Measurements from ENCODE around the gene MRC1. TPM values are rescaled to one million over a fixed set of nuclear protein-coding genes. Genes with fewer than 3 reads are reported as not detected.
"Not testable (repeated sequence)": the region's sequence is repeated elsewhere in the genome, so short reads cannot be mapped to it uniquely, and the experiment has no call there.

Gene MRC1
- total RNA-seq, 2 experiments from 2014 or later = 0.08 TPM

GRCh38 chr10:17951868-17952371 lies 142.8 kb downstream of the MRC1 start, which contains the start of gene SLC39A12:
SLC39A12 (plus strand) TSS chr10:17951918; CDS start chr10:17953277, 1,359 bp downstream.
- POLR2A ChIA-PET = no interaction called here
- CTCF ChIA-PET = no interaction called here
- Histone ChIP-seq H3K4me1 (ENCODE audit: insufficient read depth, low read length) (no peaks in the 10 kb centered on the region), H3K9me3 (ENCODE audit: control insufficient read depth in 1 of 2, insufficient read depth in 1 of 2, low read length in 2 of 2) (peaks cover 0 to 12% of the 10 kb centered on the region in 2 experiments), H3K27ac (ENCODE audit: low read depth in 1 of 2, low read length in 2 of 2) (no peak within 1 kb of the TSS), H3K4me3 (ENCODE audit: low read length) (no peak within 1 kb of the TSS), H3K27me3 (ENCODE audit: control insufficient read depth in 1 of 2, insufficient read depth in 2 of 2, low read length in 2 of 2) (no peaks in the 10 kb centered on the region), H3K36me3 (ENCODE audit: insufficient read depth, low read length) (no peaks in the 10 kb centered on the region)
- no peak within 1 kb of the TSS for H3K27ac Mint-ChIP-seq
- no peak within 1 kb of the TSS for H3K4me3 Mint-ChIP-seq
- peaks cover 3% of the 10 kb centered on the region for H3K9me3 Mint-ChIP-seq
- no peak for ATAC-seq (ENCODE audit: poor library complexity)
- H3K36me3 Mint-ChIP-seq (ENCODE audit: low read depth) = no peaks in the 10 kb centered on the region
- DNase-seq = no peak
- intact Hi-C loops (cut with DNase I, micrococcal nuclease) = no loop called here
- peaks cover 6% of the 10 kb centered on the region for H3K27me3 Mint-ChIP-seq
- TF ChIP-seq, protein P1, sequence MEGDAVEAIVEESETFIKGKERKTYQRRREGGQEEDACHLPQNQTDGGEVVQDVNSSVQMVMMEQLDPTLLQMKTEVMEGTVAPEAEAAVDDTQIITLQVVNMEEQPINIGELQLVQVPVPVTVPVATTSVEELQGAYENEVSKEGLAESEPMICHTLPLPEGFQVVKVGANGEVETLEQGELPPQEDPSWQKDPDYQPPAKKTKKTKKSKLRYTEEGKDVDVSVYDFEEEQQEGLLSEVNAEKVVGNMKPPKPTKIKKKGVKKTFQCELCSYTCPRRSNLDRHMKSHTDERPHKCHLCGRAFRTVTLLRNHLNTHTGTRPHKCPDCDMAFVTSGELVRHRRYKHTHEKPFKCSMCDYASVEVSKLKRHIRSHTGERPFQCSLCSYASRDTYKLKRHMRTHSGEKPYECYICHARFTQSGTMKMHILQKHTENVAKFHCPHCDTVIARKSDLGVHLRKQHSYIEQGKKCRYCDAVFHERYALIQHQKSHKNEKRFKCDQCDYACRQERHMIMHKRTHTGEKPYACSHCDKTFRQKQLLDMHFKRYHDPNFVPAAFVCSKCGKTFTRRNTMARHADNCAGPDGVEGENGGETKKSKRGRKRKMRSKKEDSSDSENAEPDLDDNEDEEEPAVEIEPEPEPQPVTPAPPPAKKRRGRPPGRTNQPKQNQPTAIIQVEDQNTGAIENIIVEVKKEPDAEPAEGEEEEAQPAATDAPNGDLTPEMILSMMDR (IDR thresholded peaks at IDR 0.05) = no peak
- no peaks in the 10 kb centered on the region for H3K4me1 Mint-ChIP-seq (ENCODE audit: low read depth)

DNA sequence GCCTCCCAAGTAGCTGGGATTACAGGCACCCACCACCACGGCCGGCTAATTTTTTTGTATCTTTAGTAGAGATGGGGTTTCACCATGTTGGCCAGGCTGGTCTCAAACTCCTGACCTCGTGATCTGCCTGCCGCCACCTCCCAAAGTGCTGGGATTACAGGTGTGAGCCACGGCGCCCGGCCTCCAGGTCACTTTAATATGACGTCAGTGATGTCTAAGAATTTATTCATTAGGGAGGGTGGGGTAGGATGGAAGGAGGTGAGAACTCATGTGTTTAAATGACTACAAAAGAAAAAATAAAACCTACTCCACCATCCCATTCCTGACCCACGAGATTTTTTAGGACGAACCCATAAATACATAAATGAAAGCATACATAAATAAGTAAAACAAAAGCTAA lies 145.2 kb downstream of the MRC1 start:
- H3K27ac Mint-ChIP-seq; H3K4me1 ChIP-seq (ENCODE audit: insufficient read depth, low read length); H3K36me3 Mint-ChIP-seq (ENCODE audit: low read depth); DNase-seq; intact Hi-C loops (cut with DNase I, micrococcal nuclease); H3K4me1 Mint-ChIP-seq (ENCODE audit: low read depth); H3K9me3 Mint-ChIP-seq; ATAC-seq (ENCODE audit: poor library complexity); H3K4me3 ChIP-seq (ENCODE audit: low read length); CTCF ChIA-PET; H3K27ac ChIP-seq (ENCODE audit: low read depth in 1 of 2, low read length in 2 of 2); POLR2A ChIA-PET; H3K27me3 ChIP-seq (ENCODE audit: control insufficient read depth in 1 of 2, insufficient read depth in 2 of 2, low read length in 2 of 2); H3K4me3 Mint-ChIP-seq; H3K36me3 ChIP-seq (ENCODE audit: insufficient read depth, low read length): not testable (repeated sequence)
- peaks cover 11% of the 10 kb centered on the region for H3K27me3 Mint-ChIP-seq
- peaks cover 0 to 12% of the 10 kb centered on the region in 2 experiments for H3K9me3 ChIP-seq (ENCODE audit: control insufficient read depth in 1 of 2, insufficient read depth in 1 of 2, low read length in 2 of 2)

- no peaks in the 10 kb centered on the region for H3K4me1 Mint-ChIP-seq (ENCODE audit: low read depth)
- ATAC-seq (ENCODE audit: poor library complexity) = no peak
Observed at GRCh38 chr10:17954861-17955260, 145.7 kb downstream of the MRC1 start.

More at GRCh38 chr10:17954861-17955260, 145.7 kb downstream of the MRC1 start:
- no peak for DNase-seq
- peaks cover 11% of the 10 kb centered on the region for H3K27me3 Mint-ChIP-seq
- ChIA-PET POLR2A (no interaction called here), CTCF (no interaction called here)
- H3K4me3 Mint-ChIP-seq = no peak overlapping the region
- no peaks in the 10 kb centered on the region for H3K4me1 ChIP-seq (ENCODE audit: insufficient read depth, low read length)
- H3K27me3 ChIP-seq (ENCODE audit: control insufficient read depth in 1 of 2, insufficient read depth in 2 of 2, low read length in 2 of 2) = no peaks in the 10 kb centered on the region
- H3K9me3 Mint-ChIP-seq = peaks cover 3% of the 10 kb centered on the region
- H3K36me3 ChIP-seq (ENCODE audit: insufficient read depth, low read length) = no peaks in the 10 kb centered on the region
- no peak overlapping the region for H3K27ac Mint-ChIP-seq
- TF ChIP-seq, protein P1 (IDR thresholded peaks at IDR 0.05) = no peak
- H3K9me3 ChIP-seq (ENCODE audit: control insufficient read depth in 1 of 2, insufficient read depth in 1 of 2, low read length in 2 of 2) = peaks cover 0 to 12% of the 10 kb centered on the region in 2 experiments
- H3K27ac ChIP-seq (ENCODE audit: low read depth in 1 of 2, low read length in 2 of 2) = no peak overlapping the region
- no peak overlapping the region for H3K4me3 ChIP-seq (ENCODE audit: low read length)
- H3K36me3 Mint-ChIP-seq (ENCODE audit: low read depth) = no peaks in the 10 kb centered on the region
- intact Hi-C loops (cut with DNase I, micrococcal nuclease) = no loop called here

Data from CD4-positive, alpha-beta T cell (primary cell).